Stimulated activated CD4-positive, alpha-beta T cell treated with anti-CD3 and anti-CD28 coated beads, Interleukin-4, amount 100 ng/mL, for 24 hours (primary cell): Measurements from ENCODE around the gene MSRB2.
"Not testable (repeated sequence)": the region's sequence is repeated elsewhere in the genome, so short reads cannot be mapped to it uniquely, and the experiment has no call there.

Experiments
- DNase-seq: peaks from one replicate; pipeline ENCODE4 v3.0.0-alpha.2; 2020

MSRB2 gene

DNA sequence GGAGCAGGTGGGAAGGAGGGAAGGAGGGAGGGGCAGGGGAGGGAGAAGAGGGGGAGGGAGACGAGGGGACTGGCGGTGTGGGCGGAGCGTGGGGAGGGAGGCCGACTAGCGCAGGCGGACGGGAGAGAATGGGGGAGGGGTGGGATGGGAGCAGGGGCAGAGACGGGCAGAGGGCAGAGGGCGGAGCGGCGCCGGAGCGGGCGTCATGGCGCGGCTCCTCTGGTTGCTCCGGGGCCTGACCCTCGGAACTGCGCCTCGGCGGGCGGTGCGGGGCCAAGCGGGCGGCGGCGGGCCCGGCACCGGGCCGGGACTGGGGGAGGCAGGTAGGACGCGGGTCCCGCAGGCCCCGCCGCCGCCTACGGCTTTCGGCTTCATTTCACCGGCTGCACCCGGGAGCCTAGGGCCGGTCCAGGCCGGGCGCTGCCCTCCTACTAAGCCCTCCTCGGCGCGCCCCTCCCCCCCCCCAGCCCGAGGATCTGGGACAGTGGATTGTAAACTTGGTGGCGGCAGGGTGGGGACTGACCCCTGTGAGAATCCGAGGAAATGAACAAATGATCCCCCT is at the start of gene MSRB2:
MSRB2 (plus strand) TSS at position 176 of the 562 bp plus-strand sequence; CDS start at position 206, 30 bp downstream.
- DNase-seq: peak; percentile 65

DNA sequence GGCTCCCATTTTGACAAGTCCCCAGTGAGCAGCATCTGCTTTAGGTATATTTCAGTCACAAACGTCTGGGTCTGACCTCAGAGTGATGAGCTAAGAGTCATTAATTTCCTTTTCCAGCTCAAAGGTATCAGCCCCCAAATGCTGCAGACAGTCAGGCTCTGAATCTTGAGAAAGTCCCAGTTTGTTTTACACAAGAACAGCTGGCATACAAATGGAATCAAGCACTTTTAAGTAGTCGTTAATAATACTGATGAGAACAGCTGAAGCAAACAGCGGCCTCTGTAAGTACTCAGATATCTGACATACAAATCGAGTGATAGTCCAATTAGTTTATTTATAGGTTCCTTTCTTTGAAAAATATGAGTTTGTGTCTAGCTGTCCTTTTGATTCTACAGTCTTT is 49.4 kb upstream of the MSRB2 start:
- DNase-seq: no peak

DNA sequence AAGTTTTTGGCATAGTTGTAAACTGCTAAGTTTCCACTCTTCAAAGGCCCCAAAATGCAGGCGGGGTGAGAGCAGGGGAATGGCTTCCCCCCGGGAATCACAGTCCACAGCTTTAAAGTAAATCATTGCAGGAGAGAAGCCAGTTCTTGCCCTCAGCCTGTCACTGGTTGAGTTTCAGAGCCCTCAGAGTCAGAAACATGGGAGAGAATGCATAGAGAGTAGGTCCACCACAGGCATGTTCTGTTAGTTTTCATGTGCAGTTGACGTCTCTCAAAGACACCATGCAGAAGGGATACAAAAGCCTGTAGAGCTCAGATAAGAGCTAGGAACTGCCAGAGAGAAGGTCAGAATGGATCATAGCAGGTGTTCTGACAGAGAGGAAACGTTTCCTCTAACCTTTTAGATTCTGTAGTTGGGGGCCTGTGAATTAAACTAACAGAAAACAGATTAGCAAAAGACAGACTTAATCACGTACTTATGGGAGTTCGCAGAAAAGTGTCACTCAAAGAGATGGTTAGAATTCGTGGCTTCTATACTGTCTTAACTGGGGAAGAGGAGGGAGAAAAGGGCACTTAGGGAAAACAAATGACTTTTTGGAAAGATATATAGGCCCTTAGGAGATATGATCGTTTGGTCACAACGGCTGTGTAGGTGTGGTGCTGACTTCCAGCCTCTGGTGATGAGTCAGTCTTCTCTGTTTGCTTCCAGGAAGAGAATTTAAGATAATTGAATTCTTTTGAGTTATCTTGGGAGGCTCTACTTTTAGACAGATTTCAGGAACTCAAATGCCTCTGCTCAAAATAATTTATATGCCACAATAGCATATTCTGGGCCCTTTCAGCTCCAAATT is 48.0 kb upstream of the MSRB2 start:
- DNase-seq: no peak

DNA sequence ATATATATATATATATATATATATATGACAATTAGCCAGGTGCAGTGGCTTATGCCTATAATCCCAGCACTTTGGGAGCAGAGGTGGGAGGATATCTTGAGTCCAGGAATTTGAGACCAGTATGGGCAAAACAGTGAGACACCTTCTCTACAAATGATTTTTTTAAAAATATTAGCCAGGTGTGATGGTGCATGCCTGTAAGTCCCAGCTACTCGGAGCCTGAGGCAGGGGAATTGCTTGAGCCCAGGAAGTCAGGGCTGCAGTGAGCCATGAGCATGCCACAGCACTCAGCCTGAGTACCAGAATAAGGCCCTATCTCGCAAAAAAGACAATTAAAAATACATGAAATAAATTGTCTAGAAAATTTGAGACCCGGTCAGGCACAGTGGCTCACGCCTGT is 47.2 kb upstream of the MSRB2 start:
- no peak for DNase-seq

DNA sequence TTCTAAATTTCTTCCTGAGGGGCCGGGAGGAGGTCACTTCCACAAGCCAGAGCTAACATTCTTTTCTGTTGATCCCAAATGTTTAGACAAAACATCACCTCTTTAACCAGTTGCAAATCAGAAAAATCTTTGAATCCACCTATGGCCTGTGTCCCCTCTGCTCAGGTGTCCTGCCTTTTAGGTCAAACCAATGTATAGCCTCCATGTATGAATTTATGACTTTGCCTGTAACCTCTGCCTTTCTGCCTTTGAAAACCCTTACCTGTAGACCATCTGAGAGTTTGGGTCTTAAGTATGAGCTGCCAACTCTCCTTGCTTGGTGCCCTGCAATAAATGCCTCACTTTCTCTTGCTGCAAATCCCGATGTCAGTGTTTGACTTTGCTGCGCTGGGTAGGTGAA is 44.1 kb upstream of the MSRB2 start:
- no peak for DNase-seq

DNA sequence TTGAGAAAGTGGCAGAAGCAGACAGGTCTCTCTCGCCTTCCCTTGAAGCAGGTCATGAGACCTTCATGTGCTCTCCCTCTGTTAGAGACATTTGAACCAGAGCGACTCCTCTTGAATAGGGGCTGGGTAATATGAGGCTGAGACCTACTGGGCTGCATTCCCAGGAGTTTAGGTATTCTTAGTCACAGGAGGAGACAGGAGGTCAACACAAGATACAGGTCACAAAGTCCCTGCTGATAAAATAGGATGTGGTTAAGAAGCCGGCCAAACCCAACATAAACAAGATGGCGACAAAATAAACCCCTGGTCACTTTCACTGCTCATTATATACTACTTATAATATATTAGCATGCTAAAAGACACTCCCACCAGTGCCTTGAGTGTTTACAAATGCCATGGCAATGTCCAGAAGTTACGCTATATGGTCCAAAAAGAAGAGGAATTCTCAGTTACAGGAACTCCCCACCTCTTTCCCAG is 43.5 kb upstream of the MSRB2 start:
- DNase-seq: no peak

DNA sequence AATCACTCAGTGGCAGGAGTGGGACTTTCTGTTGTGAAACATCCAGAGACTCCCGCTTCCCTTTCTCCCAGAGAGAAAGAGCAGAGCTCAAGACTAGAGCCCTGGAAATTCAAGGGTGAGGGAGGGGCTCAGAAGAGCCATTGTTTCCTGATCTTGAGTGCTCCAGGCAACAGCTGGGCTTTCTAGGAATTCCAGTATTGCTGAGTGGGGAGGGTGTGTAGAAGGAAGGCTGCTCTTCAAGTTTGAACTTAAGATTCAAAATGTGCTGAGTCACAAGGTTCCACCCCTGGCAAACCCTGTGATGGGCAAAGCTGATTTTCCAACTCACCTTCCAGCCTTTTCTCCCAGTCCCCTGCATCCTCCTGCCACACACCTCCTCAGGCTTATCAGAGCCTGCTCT is 42.3 kb upstream of the MSRB2 start:
- DNase-seq: no peak

DNA sequence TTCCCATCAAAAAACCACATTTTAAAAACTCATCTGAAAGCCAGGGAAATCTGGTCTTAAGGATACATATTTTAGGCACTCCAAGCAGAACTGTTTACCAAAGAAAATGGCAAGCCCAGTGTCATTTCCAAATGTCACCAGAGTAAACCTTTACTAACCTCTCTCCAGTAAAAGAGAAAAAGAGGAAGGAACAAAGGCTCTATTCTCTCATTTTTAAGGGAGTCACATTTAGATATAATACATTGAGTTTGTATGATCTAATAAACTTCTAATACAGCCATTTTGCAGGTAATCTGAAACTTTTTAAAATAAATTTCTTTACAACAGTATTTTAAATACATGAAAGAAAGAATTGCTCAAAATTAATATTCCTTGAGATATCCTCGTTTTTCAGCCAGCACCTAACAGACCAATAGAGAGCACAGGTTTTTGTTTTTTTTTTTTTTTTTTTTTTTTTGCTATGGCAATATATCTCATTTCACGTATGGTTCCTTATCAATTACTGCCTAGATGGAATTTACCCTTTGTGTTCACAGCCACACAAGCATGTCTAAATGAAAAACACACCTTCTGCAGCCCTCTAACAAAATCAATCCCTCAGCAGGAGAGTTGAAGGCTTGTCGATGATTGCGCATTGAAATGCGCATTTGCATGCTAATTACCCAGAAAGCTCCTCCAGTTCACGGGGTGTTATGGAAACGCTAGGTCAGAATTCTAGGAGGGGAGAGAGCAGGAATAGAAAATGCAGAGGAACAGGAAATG is 39.8 kb upstream of the MSRB2 start:
- DNase-seq: no peak

DNA sequence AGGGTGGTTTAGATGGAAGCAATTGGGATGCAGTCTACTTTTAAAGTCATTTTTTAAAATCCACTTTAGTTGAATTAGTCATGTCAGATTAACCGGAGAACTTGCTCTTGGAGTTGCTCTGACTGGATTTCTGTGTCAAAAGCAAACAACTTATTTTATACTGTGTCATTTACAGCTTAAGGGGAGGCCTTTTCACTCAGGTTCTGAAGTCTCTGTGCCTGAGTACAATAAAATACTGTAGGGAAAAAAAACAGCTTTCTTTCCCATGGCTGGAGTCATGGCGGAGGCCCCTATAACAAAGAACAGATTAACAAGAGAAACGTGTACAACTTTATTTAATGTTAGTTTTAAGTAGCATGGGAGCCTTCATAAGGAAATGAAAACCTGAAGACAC is 39.2 kb upstream of the MSRB2 start:
- no peak for DNase-seq

DNA sequence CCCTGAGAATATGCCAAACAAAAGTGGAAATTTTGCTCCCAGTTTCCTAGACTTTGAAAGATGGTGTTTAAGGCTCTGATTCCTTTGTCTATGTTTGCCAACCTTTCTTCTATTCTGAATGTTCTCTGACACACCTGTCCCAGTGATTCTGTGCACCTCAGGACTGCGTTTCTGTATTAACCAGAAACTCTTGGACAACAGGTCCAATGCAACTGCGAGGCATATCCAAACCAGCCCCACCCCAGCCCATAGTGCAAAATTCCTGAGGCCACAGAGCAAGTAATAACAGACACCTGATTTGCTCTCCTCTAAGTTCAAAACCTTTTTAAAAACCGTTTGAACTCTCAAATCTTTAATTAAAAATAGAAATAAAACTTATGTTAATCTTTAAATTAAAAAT is 37.0 kb upstream of the MSRB2 start:
- no peak for DNase-seq

DNA sequence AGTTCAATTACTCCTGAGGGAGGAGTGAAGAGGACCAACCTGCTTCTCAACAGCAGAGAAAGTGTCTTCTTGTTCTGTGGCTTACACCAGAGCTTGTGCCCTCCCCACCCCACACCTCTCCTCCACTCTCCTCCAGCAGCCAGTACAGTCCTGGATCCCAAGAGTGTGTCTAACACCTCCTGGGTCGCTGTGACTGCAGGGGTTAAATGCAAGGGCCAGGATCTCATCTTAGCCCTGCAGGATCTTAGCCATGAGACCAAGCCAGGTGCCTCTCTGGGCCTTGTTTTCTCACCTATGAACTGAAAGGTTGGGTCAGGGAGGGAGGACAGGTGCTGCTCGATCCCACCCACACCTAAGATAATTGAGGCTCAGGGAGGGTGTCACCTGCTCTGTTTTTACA is 34.5 kb upstream of the MSRB2 start:
- DNase-seq: no peak

DNA sequence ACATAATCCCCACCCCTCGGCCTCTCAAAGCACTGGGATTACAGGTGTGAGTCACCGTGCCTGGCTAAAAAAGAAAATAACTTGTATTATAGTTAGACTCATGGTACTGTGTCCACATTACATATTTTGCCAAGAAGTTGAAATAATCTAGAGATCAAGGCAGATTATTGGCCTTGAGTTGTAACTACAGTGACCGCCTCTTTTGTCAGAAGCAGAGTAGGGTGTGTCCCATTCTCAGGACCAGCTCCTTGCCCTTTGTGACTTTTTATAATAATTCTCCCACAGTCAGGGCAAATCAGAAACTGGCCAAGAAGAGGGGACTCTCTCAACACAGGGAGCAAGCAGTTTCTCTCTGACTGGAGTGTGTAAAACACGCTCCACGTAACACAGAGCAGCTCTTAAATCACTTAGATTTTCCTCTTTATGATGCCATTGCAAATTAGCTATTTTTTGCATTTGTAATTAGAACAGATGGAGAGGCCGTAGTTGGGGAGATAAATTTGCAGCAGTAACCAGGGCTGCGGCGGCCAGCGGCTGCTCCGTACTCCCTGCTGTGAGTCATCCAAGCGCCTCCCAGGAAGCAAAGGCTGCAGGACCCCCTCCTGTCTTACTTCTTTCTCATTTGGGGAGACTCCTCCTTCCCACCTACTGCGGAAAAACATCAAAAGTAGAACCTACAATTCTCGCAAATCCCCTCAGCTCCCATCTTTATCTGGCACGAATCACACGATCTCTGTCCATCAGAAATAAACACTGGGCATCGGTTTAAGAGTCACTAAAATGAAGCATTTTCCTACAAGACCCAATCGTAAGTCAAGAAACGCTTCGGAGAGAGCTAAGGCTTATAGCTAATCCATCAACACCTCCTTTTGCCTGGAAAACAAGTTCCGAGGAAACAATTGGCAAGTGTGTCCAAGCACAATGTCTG is 32.1 kb upstream of the MSRB2 start:
- DNase-seq: no peak

DNA sequence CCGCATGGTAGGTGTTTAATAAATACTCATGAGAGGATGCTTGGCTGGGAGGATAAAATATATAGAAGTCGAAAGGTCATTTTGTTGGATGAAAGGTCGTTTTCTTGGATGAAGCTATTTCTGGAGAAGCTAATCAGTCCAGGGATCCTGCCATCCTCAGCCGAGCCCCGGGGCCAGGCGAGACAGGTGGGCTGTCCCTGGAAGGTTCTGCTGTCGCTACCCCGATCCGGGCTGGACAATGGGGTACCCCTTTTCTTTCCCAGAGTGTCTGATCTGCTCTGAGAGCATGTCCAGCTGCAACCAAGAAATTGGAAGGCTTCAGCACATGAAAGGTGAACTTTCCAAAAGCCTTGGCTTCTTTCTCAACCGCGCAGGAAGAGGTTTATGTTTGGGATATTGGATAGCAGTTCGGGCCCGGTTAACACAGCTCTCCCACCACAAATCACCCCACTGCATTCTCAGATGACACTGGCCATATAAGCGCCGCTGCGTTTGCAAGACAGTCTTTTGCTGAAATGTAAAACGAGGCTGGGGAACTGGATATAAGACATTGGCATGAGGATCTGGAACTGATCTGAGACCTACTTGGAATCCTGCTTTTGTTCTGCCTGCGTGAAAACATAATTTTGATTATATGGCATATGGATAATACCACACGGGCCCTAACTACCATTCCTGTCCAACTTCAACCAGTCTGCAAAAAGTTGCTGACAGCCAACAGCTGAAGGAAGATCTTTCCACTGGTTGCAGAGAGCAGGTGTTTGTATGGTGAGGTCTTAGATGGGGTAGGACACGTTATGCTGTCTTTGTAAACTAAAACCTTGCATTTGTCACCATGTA is 31.2 kb upstream of the MSRB2 start:
- DNase-seq: no peak

DNA sequence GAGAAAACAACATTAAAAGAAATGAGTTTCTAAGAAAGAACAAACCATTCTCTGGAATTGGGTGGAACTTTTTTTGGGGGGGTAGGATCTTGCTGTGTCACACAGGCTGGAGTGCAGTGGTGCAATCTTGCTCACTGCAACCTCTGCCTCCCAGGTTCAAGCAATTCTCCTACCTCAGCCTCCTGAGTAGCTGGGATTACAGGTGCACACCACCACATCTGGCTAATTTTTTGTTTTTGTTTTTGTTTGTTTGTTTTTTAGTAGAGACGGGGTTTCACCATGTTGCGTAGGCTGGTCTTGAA is 30.6 kb upstream of the MSRB2 start:
- DNase-seq: not testable (repeated sequence)

DNA sequence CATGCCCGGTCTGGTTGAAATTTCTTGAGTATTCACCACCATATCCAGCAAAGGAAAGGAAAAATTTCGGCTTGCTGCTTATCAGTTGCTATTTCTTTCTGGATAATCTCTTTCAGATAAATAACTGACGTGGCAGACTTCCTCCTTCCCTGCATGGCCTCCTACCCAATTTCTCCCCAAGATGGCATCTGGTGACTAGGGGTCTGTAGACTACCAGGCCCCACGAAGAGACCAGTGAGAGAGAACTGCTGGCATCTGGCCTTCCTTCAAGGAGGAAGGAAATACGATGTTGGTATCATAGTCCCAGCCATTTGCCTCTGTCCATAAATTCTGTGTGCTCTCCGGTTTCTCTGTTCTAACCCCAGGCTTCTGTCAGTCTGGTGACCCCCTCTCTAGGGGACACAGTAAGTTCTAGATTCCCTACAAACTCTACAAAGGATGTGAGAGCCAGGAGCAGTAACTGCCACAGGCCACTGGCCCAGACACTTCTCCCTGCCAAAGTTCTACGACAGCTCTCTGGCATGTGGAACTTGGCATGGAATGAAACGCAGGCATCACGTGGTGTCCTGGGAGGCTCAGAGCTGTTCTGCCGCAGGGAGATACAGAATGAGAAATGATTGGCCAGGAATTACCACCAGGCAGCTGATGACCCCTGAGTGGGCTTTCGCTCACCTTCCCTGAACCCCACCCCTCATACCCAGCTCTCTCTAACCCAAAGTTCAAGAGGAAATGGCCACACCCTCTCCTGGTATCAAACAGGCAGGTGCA is 30.0 kb upstream of the MSRB2 start:
- DNase-seq: no peak

DNA sequence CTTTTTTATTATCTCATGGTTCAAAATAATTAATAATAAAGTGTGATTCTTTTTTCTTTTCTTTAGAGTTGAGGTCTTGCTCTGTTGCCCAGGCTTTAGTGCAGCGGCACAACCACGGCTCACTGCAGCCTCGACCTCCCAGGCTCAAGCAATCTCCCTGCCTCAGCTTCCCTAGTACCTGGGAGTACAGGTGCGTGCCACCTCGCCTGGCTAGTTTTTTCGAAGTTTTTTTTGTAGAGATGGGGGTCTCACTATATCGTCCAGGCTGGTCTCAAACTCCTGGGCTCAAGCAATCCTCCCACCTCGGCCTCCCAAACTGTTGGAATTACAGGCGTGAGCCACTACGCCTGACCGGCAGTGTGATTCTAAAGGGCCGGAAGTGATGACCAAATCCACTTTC is 28.0 kb upstream of the MSRB2 start:
- DNase-seq: no peak

DNA sequence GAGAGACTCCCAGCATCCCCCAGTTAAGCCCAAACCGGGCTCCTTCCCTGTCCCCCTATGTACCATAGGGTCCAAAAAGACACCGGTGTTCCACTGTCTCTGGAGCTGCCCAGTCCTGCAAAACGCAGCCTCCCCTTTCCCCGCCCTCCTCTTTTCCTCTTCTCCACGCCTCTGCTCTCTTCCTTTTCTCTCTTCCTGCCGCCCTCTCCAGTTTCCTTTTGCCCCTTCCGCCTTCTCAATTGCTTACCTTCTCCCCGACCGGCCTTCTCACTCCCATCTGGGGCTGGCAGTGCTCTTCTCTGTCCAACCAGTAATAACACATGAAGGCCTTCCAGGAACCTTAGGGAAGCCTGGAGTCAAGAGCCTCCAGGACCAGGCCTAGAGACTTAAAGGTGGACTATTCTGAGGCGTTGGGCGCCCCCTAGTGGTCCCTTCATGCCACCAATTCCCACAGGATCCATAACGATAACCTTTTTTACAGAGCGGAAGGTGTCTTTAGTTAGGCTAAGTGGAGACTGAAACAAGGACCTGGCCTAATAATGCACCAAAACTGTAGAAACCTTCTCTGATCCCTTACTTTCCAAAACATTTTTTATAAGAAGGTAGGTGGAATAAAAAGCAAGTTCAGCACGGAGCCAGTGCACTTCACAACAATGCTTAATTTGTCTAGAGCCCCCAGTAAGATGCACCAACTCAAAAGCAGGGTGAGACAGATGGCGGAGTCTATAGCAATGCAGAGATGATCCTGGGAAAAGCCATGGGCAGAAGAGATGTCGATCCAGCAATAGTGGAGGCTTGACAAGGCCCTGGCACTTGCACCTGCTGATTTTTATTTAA is 27.2 kb upstream of the MSRB2 start:
- peak; percentile 70 for DNase-seq

DNA sequence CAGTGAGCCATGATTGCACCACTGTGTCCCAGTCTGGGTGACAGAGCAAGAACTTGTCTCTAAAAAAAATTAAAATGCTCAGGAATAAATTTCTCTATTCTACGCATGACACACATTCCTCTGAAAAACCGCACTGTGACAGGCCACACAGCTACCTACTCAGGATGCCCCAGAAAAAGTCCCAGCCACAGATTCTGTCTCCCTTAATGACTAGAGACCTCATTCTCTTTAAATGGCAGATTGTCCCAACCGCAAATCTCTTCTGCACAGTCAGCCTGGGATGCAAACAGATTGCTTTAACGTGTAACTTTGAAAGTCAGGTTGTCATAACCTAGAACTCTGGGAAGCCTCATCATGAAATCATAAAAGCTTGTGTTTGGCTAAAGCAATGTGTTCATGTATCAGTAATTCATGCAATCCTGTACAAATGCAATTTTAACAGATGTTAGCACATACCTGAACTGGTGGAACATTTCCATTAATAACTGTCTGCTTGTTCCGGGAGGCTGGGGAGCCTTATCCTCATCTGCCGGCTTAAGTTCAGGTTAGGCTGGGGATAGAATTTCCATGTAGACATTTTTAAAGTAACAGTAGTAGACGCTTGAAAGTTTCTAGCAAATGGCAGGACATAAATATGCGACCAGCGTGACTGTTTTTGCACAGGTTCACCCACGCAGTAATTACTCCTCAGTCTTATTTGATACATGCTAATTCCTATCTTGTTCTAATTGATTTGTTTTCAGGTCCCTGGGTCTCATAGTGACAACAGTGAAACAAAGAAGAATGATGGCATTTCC is 26.2 kb upstream of the MSRB2 start:
- DNase-seq: peak; percentile 10
